A549 (cell line): ENCODE results near the gene BANP. TPM values are rescaled to one million over a fixed set of nuclear protein-coding genes. Genes with fewer than 3 reads are reported as not detected.

Experiments
- ATAC-seq, 2 experiments: fragments of 200-7000 bp in 1 of 2; fragments of >200 bp in 1 of 2; cut with Nextera tagmentation in 1 of 2; cut with Tn5 transposase in 1 of 2; 3 replicates each; pipeline versions ENCODE4 v1.8.0 to v1.9.1; 2018 to 2020; ENCODE audit warnings: mild to moderate bottlenecking in 1 of 2, moderate library complexity in 1 of 2
- CTCF ChIA-PET: fragments of 300-600 bp; sonication (Branson Sonifier 250); formaldehyde crosslinking; extraction: SDS; loops from one replicate; lab custom pipeline; 2021; ENCODE audit warnings: antibody characterized with exemption, inconsistent platforms; lab: Yijun Ruan, JAX
- POLR2A ChIA-PET: fragments of 350-600 bp; formaldehyde crosslinking; extraction: SDS; loops from one replicate; lab custom pipeline; 2021; ENCODE audit warnings: antibody characterized with exemption, inconsistent platforms; lab: Yijun Ruan, JAX
- DNase-seq, 2 experiments: peaks; one replicate each; pipeline versions ENCODE4 v3.0.0 to v3.0.0-alpha.2; 2011 to 2016; ENCODE audit warnings: low read depth in 1 of 2, low spot score in 1 of 2
- FAIRE-seq: peaks from 2 replicates; lab custom pipeline; 2011; peaks lifted over from hg19 to GRCh38; lab: Jason Lieb, UNC
- H3K27ac ChIP-seq, 2 experiments: fragments of >200 bp; sonication (Bioruptor Twin); formaldehyde crosslinking; 3 replicates each; pipeline ENCODE4 v1.5.1; 2016 to 2017
- H3K4me1 ChIP-seq: fragments of >200 bp; sonication (Bioruptor Twin); formaldehyde crosslinking; 3 replicates; pipeline ENCODE4 v1.6.1; 2016
- H3K4me2 ChIP-seq: fragments of >200 bp; sonication (Bioruptor Twin); formaldehyde crosslinking; 3 replicates; pipeline ENCODE4 v1.6.1; 2016
- H3K4me3 ChIP-seq: fragments of >200 bp; sonication (Bioruptor Twin); formaldehyde crosslinking; 3 replicates; pipeline ENCODE4 v1.5.1; 2016
- H3K9me3 ChIP-seq: fragments of >200 bp; sonication (Bioruptor Twin); formaldehyde crosslinking; 3 replicates; pipeline ENCODE4 v1.6.1; 2016
- BCL3 ChIP-seq: fragments of >200 bp; sonication (Bioruptor Twin); formaldehyde crosslinking; IDR thresholded peaks from 3 replicates; pipeline ENCODE4 v1.6.1; 2016
- CBX2 ChIP-seq: fragments of 200-600 bp; sonication (generic); IDR thresholded peaks from 2 replicates; pipeline ENCODE4 v1.6.1; 2016; ENCODE audit warnings: low read depth, mild to moderate bottlenecking, borderline replicate concordance
- CEBPB ChIP-seq, 2 experiments: fragments of >200 bp in 1 of 2; sonication (Bioruptor Twin) in 1 of 2; formaldehyde crosslinking in 1 of 2; IDR thresholded peaks; 2 replicates each; pipeline ENCODE4 v1.6.1; 2012 to 2016
- E2F6 ChIP-seq: IDR thresholded peaks from 2 replicates; pipeline ENCODE4 v1.6.1; 2012; ENCODE audit warnings: low read depth, borderline replicate concordance
- EHMT2 ChIP-seq: fragments of 200-600 bp; sonication (generic); IDR thresholded peaks from 2 replicates; pipeline ENCODE4 v1.6.1; 2016; ENCODE audit warnings: antibody characterized with exemption, low read depth, mild to moderate bottlenecking, moderate library complexity
- FOSB ChIP-seq: fragments of 250-450 bp; sonication (Bioruptor Pico); IDR thresholded peaks from 2 replicates; pipeline ENCODE4 v1.5.0; 2020; ENCODE audit warnings: mild to moderate bottlenecking, moderate library complexity
- HEYL ChIP-seq: fragments of 250-450 bp; sonication (Bioruptor Pico); IDR thresholded peaks from 2 replicates; pipeline ENCODE4 v1.8.0; 2021; ENCODE audit warnings: mild to moderate bottlenecking, moderate library complexity
- HOXB13 ChIP-seq: fragments of 250-450 bp; sonication (Bioruptor Pico); IDR thresholded peaks from 2 replicates; pipeline ENCODE4 v1.5.0; 2020; ENCODE audit warnings: low read depth, mild to moderate bottlenecking, moderate library complexity
- KDM5A ChIP-seq: fragments of 200-600 bp; sonication (generic); IDR thresholded peaks from 2 replicates; pipeline ENCODE4 v1.6.1; 2016; ENCODE audit warnings: antibody characterized with exemption, mild to moderate bottlenecking
- MAFK ChIP-seq: fragments of 450-650 bp; IDR thresholded peaks from 2 replicates; pipeline ENCODE4 v1.6.1; 2014; ENCODE audit not compliant: partially characterized antibody
- MAX ChIP-seq: IDR thresholded peaks from 2 replicates; pipeline ENCODE4 v1.6.1; 2012
- MYC ChIP-seq: IDR thresholded peaks from 2 replicates; pipeline ENCODE4 v1.6.1; 2012; ENCODE audit warnings: mild to moderate bottlenecking, inconsistent platforms, low read length, improper control_type of control experiment, borderline replicate concordance
- RARB ChIP-seq: fragments of 250-450 bp; sonication (Bioruptor Pico); IDR thresholded peaks from 2 replicates; pipeline ENCODE4 v1.8.0; 2021; ENCODE audit warnings: mild to moderate bottlenecking, moderate library complexity
- RNF2 ChIP-seq: fragments of 200-600 bp; sonication (generic); IDR thresholded peaks from 2 replicates; pipeline ENCODE4 v1.6.1; 2016; ENCODE audit warnings: low read depth, mild to moderate bottlenecking, antibody characterized with exemption, moderate library complexity, borderline replicate concordance
- TFCP2L1 ChIP-seq: fragments of 250-450 bp; sonication (Bioruptor Pico); IDR thresholded peaks from 2 replicates; pipeline ENCODE4 v1.5.0; 2021; ENCODE audit warnings: mild to moderate bottlenecking
- ZC3H11A ChIP-seq: fragments of 450-650 bp; IDR thresholded peaks from 2 replicates; pipeline ENCODE4 v1.6.1; 2014; ENCODE audit warnings: antibody characterized with exemption, mild to moderate bottlenecking
- ZFP36 ChIP-seq: fragments of 450-650 bp; IDR thresholded peaks from 2 replicates; pipeline ENCODE4 v1.6.1; 2014; ENCODE audit warnings: borderline replicate concordance; ENCODE audit not compliant: partially characterized antibody
- WGBS: methylation state at CpG from one replicate; pipeline ENCODE4 v1.1.6; 2017; ENCODE audit errors: missing lambda C conversion rate; 5-methylcytosine and 5-hydroxymethylcytosine counted together
- polyA plus RNA-seq, 4 experiments: library from polyadenylated mRNA; depleted of rRNA in 3 of 4; stranded (reverse); fragments of >200 nt; fragmentation: RNase III in 1 of 4; extraction: RNeasy Plus Mini Kit Qiagen cat#74134 plus additional on column Dnase treatment in 1 of 4; gene quantifications; 2 replicates in 3 of 4; 3 replicates in 1 of 4; pipeline ENCODE4 v1.2.3, GENCODE V29; 2011 to 2017

BANP gene
- polyA plus RNA-seq, 2 of the 4 experiments (the other 2 are of a cell fraction): 17.1 to 17.2 TPM

- FAIRE-seq: no peak
- ChIA-PET POLR2A (no interaction called here), CTCF (interaction anchor here (0.6 kb wide), 1 partner anchor 73 kb away, joined by 3 read pairs; no protein-coding TSS in a partner anchor)
Measured at GRCh38 chr16:87948119-87948545, 3.1 kb upstream of the BANP start.

GRCh38 chr16:87948735-87949070 lies 2.5 kb upstream of the BANP start:
- Histone ChIP-seq H3K4me3 (no peak overlapping the region), H3K9me3 (no peaks in the 10 kb centered on the region), H3K4me1 (peaks cover 15% of the 10 kb centered on the region), H3K27ac (no peak overlapping the region), H3K4me2 (no peak overlapping the region)
- 92% methylated on average over 5 of the region's 5 CpGs for WGBS
- TF ChIP-seq RNF2 (no peak), HOXB13 (CRISPR knock-in tag) (no peak), CBX2 (no peak), KDM5A (no peak), E2F6 (no peak), TFCP2L1 (CRISPR knock-in tag) (no peak), EHMT2 (no peak), FOSB (no peak), RARB (CRISPR knock-in tag) (no peak), MAX (no peak), MYC (no peak), CEBPB (IDR thresholded peaks at IDR 0.05) (no peak), HEYL (no peak), BCL3 (no peak), ZC3H11A (no peak)
- ChIA-PET POLR2A (no interaction called here), CTCF (interaction anchor here (0.6 kb wide), 1 partner anchor 74 kb away, joined by 3 read pairs; no protein-coding TSS in a partner anchor)
- DNase-seq: no peak
- no peak for FAIRE-seq
- no peak for ATAC-seq

More at GRCh38 chr16:87948119-87948545, 3.1 kb upstream of the BANP start:
- DNase-seq (no peak), ATAC-seq (no peak)
- H3K4me2 ChIP-seq: no peak overlapping the region
- TF ChIP-seq ZFP36: no peak
- no peak for TF ChIP-seq E2F6
- no peak overlapping the region for H3K4me3 ChIP-seq
- peaks cover 10% of the 10 kb centered on the region for H3K4me1 ChIP-seq
- no peak overlapping the region for H3K27ac ChIP-seq
- WGBS: 80% methylated on average over 8 of the region's 12 CpGs
- H3K9me3 ChIP-seq: no peaks in the 10 kb centered on the region

- FAIRE-seq (no peak), ATAC-seq (no peak), DNase-seq (no peak)
- Histone ChIP-seq H3K4me3 (peak overlapping the region; percentile 98; the same call in 1 of the 3 replicates), H3K9me3 (no peaks in the 10 kb centered on the region), H3K4me2 (peak overlapping the region; percentile 79; the same call in 2 of the 3 replicates), H3K27ac (peak overlapping the region; percentile 95 to 96), H3K4me1 (peaks cover 19% of the 10 kb centered on the region)
- 91% methylated on average over 16 of the region's 16 CpGs for WGBS
- TF ChIP-seq EHMT2 (no peak), MAFK (peak; percentile 82)
- POLR2A ChIA-PET: no interaction called here
- CTCF ChIA-PET: interaction anchor here (0.7 to 1.4 kb wide), 2 partner anchors 25 to 32 kb away, joined by 3 to 5 read pairs; no protein-coding TSS in a partner anchor
Measured at GRCh38 chr16:87949071-87949744, 2.0 kb upstream of the BANP start.
